Activated CD4-positive, alpha-beta T cell treated with anti-CD3 and anti-CD28 coated beads, Interleukin-2, amount 50 U/mL, for 16 hours (primary cell): Measurements from ENCODE around the gene LRRC74B.
"Not testable (repeated sequence)": the region's sequence is repeated elsewhere in the genome, so short reads cannot be mapped to it uniquely, and the experiment has no call there.

Experiments used
- DNase-seq: peaks from one replicate; pipeline ENCODE4 v3.0.0-alpha.2; 2020

Gene LRRC74B

GRCh38 chr22:21045585-21046294, at the start of gene LRRC74B:
Gene LRRC74B (plus strand): TSS chr22:21045946. CDS start chr22:21045987, 41 bp downstream.
- peak; percentile 85 for DNase-seq

- DNase-seq: no peak
Measured at GRCh38 chr22:20996031-20996410, 49.7 kb upstream of the LRRC74B start.

GRCh38 chr22:20996598-20997535, 48.9 kb upstream of the LRRC74B start:
- no peak for DNase-seq

- no peak for DNase-seq
Measured at GRCh38 chr22:20997536-20998257, 48.0 kb upstream of the LRRC74B start.

- no peak for DNase-seq
Measured at GRCh38 chr22:20998411-20999336, 47.1 kb upstream of the LRRC74B start.

GRCh38 chr22:20999350-21000206, 46.2 kb upstream of the LRRC74B start:
- no peak for DNase-seq

GRCh38 chr22:21000207-21000986, 45.3 kb upstream of the LRRC74B start:
- DNase-seq: no peak

- no peak for DNase-seq
Measured at GRCh38 chr22:21000987-21001600, 44.7 kb upstream of the LRRC74B start.

- DNase-seq: peak; percentile 97
Measured at GRCh38 chr22:21001601-21002325, 44.0 kb upstream of the LRRC74B start, which contains the start of gene THAP7. Gene THAP7 (minus strand): TSS chr22:21002118. CDS start chr22:21001911, 207 bp downstream.

- DNase-seq: no peak
Measured at GRCh38 chr22:21003782-21004181, 42.0 kb upstream of the LRRC74B start.

- DNase-seq: not testable (repeated sequence)
Measured at GRCh38 chr22:21009208-21009607, 36.5 kb upstream of the LRRC74B start.

GRCh38 chr22:21009638-21010425, 35.9 kb upstream of the LRRC74B start:
- DNase-seq: no peak

GRCh38 chr22:21010426-21011113, 35.2 kb upstream of the LRRC74B start:
- DNase-seq: no peak

GRCh38 chr22:21012446-21013407, 33.0 kb upstream of the LRRC74B start:
- no peak for DNase-seq

- DNase-seq: no peak
Measured at GRCh38 chr22:21013657-21014201, 32.0 kb upstream of the LRRC74B start.

GRCh38 chr22:21014202-21014725, 31.5 kb upstream of the LRRC74B start:
- peak; percentile 89 for DNase-seq
